HG03097 (cell line): ENCODE results near the gene VAV2.
A peak's percentile ranks its signal among the peaks of the same experiment; 100 is the strongest.

Source experiments
- ATAC-seq: cut with Tn5 transposase; IDR thresholded peaks from one replicate; pipeline ENCODE4 v1.9.1; 2021; ENCODE audit not compliant: unreplicated experiment, low FRiP score

VAV2 gene

DNA sequence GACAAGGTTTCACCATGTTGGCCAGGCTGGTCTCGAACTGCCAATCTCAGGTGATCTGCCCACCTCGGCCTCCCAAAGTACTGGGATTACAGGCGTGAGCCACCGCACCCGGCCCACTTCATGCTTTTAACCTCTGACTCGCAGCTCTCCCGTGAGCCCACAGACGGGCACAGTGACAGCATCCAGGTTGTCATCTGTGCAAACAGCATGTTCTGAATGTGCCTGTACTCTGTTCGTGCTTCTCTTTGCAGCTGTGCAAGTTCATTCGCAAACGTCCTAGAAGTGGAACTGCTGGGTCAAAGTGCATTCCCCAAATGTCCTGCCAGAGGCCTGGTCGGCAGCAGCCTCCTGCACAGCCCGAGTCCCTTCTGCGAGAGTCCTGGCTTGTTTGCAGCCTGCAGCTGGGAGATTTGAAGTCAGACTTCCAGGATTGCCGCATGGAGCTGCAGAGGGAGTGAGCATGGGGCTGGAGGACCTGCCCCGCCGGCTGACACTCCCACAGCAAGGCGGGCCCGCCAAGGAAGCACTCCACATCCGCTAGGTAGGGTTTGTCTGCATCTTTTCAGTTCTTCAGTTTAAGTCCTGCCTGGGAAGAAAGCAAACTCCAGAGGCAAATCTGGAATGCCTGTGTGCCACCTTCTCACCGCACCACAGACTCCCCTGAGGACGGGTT is 36.6 kb upstream of the VAV2 start:
- no peak for ATAC-seq

DNA sequence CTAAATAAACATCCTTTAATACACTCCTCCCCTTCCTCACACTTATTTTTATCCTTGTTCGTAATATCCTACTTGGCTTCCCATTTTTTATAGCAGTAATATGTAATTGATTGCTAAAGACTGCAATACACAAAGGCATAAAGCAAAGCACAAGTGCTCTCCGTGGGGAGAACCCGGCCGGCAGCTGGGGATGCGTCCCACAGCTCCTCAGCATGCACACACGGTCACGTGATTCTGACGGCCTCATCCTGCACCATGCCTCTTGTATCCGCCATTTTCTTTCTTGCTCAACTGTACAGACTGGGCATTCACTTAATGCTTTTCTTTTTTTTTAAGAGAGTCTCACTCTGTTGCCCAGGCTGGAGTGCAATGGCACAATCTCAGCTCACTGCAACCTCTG is 36.0 kb upstream of the VAV2 start:
- no peak for ATAC-seq

DNA sequence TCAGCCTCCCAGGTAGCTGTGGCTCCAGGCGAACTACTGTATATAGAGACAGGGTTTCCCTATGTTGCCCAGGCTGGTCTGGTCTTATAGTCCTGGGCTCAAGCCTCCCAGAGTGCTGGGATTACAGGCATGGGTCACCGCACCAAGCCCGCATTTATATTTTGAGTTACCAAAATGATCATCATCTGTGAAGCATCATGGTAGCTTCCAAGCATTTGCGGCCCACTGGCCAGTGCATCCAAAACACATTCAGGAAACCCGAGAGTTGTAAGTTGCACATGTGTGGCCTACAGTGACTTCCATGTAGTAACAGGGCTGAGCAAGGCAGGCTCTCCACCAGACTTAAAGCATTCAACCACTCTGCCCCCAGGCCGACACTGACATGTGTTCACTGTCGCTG is 35.4 kb upstream of the VAV2 start:
- no peak for ATAC-seq

DNA sequence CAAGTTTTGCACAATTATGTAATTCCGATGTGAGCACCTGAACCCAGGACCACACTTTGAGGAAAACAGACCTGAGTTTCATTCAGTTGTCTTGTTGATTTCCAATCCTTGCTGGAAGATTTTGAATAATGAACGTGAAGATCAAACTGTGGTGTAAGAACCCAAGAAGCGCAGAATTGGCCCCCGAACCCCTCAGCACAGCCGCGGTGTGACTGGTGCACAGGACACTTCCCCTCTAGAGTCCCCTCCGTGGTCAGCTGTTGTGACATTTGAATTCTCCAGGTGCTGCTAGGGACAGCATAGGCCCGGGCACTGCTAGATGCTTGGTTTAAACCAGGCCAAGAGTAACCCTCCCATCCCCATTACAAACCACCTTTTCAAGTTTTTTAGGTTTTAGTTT is 34.9 kb upstream of the VAV2 start:
- no peak for ATAC-seq

DNA sequence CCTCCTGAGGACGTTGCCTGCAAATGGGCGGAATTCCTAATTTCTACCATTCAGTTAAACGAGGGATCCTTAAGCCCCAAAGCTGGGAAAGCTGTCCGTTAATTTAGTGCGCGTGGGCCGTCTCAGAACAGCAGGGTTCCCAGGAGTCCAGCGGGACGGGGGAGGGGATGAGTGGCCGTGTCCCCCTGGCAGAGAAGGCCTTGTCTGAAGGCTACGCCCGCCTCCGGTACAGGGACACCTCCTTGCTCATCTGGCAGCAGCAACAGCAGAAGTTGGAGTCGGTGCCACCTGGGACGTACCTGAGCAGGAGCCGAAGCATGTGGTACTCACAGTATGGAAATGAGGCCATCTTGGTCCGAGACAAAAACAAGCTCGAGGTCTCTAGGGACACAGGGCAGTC is 34.5 kb upstream of the VAV2 start:
- no peak for ATAC-seq

GRCh38 chr9:134025606-134026541 is 33.8 kb upstream of the VAV2 start:
- peak; percentile 32 for ATAC-seq

DNA sequence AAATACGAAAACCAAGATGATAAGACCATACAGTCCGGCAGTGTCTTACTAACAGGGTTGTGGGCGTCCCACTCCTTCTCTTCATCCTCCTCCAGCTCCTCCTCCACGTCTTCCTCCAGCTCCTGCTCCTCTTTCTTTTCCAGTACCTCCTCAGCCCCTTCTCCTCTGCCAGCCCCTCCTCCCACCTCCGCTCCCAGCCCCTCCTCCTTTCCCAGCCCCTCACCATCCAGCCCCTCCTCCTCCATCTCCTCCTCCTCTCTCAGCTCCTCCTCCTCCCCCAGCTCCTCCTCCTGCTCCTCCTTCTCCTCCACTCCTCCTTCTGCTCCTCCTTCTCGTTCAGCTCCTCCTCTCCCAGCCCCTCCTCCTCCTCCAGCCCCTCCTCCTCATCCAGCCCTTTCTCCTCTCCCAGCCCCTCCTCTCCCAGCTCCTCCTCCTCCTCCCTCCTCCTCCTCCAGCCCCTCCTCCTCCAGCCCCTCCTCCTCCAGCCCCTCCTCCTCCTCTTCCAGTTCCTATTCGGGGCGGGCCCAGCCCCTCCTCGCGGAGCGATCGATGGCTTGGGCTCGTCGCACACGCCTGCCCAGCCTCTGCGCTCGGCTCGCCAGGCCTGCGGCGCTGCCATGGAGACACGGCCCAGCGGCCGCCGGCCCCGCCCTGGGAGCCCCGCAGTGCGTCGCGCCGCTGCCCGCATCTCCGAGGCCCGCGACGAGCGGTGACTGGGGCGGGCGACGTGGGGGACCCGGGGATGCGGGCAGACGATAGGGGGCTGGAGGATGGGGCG is 32.9 kb upstream of the VAV2 start, which contains the start of gene BRD3OS:
Gene BRD3OS (plus strand): TSS at position 654 of the 778 bp plus-strand sequence. CDS start 1,267 bp downstream, outside the sequence.
- peak; percentile 79 for ATAC-seq

- no peak for ATAC-seq
Observed at GRCh38 chr9:134024214-134024792, 32.2 kb upstream of the VAV2 start.

DNA sequence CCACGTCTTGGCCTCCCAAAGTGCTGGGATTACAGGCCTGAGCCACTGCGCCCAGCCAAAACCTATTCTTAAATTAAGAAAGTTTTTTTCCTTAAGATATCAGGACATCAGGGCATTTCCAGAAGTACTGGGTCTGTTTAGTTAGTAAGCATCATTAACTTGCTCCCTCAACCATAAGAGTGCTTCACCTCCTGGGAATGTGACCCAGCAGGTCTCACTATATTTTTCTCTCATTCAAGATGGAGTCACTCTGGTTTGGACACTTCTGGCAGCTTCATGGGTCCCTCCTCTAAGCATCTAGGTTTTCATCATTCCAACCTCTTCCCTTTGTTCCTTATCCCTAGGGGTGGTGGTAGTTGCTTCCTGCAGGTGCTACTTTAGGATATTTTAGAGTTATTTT is 22.8 kb upstream of the VAV2 start:
- no peak for ATAC-seq

DNA sequence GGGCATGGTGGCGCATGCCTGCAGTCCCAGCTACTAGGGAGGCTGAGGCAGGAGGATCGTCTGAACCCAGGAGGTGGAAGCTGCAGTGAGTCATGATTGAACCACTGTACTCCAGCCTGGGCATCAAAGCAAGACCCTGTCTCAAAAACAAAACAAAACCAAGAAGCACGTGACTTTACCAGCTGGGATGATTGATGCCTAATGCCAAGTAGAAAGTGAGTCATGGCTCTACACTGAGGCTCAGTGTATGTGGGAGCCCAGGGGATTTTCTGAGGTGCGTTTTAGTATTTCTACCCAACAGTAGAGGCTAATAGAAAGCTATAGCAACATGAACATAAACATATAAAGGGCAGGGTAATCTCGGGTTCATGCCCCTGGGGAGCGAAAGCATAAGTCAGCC is 19.3 kb upstream of the VAV2 start:
- ATAC-seq: no peak

- ATAC-seq: no peak
Observed at GRCh38 chr9:134010310-134011173, 18.4 kb upstream of the VAV2 start.

DNA sequence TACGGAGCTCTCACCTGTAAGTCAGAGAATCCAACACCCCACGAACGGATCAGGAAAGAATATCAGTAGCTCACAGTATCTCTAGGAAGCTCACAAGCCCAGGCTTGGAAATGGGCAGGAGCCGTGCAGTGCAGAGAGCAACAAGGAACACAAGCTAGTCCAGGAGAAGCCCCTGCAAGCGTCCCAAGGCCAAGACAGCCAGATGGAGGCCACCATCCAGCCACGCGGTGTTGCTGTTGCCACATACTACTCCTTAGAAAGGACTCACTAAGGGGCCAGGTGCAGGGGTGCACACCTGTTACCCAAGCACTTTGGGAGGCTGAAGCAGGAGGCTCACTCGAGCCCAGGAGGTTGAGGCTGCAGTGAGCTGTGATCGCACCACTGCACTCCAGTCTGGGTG is 15.4 kb upstream of the VAV2 start:
- no peak for ATAC-seq

DNA sequence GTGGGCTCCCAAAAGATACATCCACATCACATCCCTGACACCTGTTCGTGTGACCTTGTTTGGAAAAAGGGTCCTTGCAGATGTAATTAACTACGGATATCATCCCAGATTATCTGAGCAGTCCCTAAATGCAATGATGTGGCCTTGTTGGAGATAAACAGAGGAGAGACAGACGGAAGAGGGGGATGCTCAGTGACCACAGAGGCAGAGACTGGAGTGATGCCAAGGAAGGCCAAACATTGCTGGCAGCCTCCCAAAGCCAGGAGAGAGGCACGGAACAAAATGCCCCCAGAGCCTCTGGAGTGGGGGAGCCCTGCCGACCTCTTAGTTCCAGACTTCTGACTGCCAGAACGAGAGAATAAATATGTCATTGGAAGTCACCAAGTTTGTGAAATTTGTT is 15.0 kb upstream of the VAV2 start:
- ATAC-seq: no peak

DNA sequence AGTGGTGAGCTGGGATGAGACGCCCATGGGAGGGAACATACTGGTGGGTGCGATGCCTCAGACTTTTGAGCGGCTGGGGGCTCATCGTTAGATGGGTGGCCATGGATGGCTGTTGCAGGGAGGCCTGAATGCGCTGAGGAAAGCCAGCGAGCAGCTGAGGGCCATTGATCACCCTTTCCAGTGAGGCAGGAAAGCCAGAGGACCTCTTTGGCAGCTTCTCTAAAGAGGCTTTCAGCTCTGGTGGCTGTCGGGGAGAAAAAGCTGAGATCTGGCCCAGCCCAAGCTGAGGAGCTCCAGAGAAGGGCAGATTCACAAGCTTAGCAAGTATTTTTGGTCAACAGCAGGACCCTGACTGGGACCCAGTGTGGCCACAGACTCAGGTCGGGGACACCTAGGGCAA is 13.3 kb upstream of the VAV2 start:
- ATAC-seq: no peak

- ATAC-seq: no peak
Observed at GRCh38 chr9:134004881-134005280, 12.8 kb upstream of the VAV2 start.

GRCh38 chr9:134004131-134004873 is 12.2 kb upstream of the VAV2 start:
- no peak for ATAC-seq

- no peak for ATAC-seq
Observed at GRCh38 chr9:134003237-134003636, 11.1 kb upstream of the VAV2 start.

GRCh38 chr9:134002796-134003195 is 10.7 kb upstream of the VAV2 start:
- no peak for ATAC-seq

- no peak for ATAC-seq
Observed at GRCh38 chr9:133999851-134000265, 7.7 kb upstream of the VAV2 start.
